Measurements from ENCODE around the gene BMP6. TPM values are rescaled to one million over a fixed set of nuclear protein-coding genes. Genes with fewer than 3 reads are reported as not detected.

BMP6 gene
- polyA plus RNA-seq (2011; rRNA removed) (0.06 and 0.10 TPM in 2 replicates), polyA minus RNA-seq (2011; rRNA and poly(A)+ RNA removed) (0.10 and 0.14 TPM in 2 replicates)

- POLR2A ChIA-PET, result interaction anchor here (0.7 kb wide), 1 partner anchor 331 kb away, joined by 3 read pairs; no protein-coding TSS in a partner anchor
- DNase-seq (ENCODE audit: low read depth), result peak; percentile 27
- TF ChIP-seq CTCF (IDR thresholded peaks at IDR 0.05; ENCODE audit: insufficient read depth, low read depth, low read length), result no peak
- CTCF ChIA-PET, result interaction anchor here (0.6 to 5.4 kb wide), 5 partner anchors 110 to 334 kb away, joined by 3 to 38 read pairs (median 4); no protein-coding TSS in a partner anchor
- H3K36me3 ChIP-seq (ENCODE audit: control insufficient read depth, insufficient read depth, low read length), result no peaks in the 10 kb centered on the region
- peaks cover 19% of the 10 kb centered on the region for H3K27me3 ChIP-seq (ENCODE audit: control insufficient read depth, insufficient read depth, low read length)
- H3K4me3 ChIP-seq (ENCODE audit: low read depth, low read length), result peak within 1 kb of the TSS; percentile 53
Measured at GRCh38 chr6:7725849-7726415, at the start of gene BMP6. BMP6 (plus strand) TSS chr6:7726099; CDS start chr6:7726956, 857 bp downstream.

- no peak overlapping the region for H3K4me3 ChIP-seq (ENCODE audit: low read depth, low read length)
- no peaks in the 10 kb centered on the region for H3K27me3 ChIP-seq (ENCODE audit: control insufficient read depth, insufficient read depth, low read length)
- TF ChIP-seq CTCF (IDR thresholded peaks at IDR 0.05; ENCODE audit: insufficient read depth, low read depth, low read length), result no peak
- H3K36me3 ChIP-seq (ENCODE audit: control insufficient read depth, insufficient read depth, low read length), result no peaks in the 10 kb centered on the region
- no peak for DNase-seq (ENCODE audit: low read depth)
- CTCF ChIA-PET, result no interaction called here
- POLR2A ChIA-PET, result no interaction called here
Measured at GRCh38 chr6:7677229-7677628, 48.7 kb upstream of the BMP6 start.

GRCh38 chr6:7680393-7681075 lies 45.4 kb upstream of the BMP6 start:
- H3K36me3 ChIP-seq (ENCODE audit: control insufficient read depth, insufficient read depth, low read length), result no peaks in the 10 kb centered on the region
- no peak overlapping the region for H3K4me3 ChIP-seq (ENCODE audit: low read depth, low read length)
- ChIA-PET POLR2A (no interaction called here), CTCF (no interaction called here)
- peaks cover 2% of the 10 kb centered on the region; the same call in 1 of the 2 replicates for H3K27me3 ChIP-seq (ENCODE audit: control insufficient read depth, insufficient read depth, low read length)
- TF ChIP-seq CTCF (IDR thresholded peaks at IDR 0.05; ENCODE audit: insufficient read depth, low read depth, low read length), result no peak
- DNase-seq (ENCODE audit: low read depth), result no peak

- ChIA-PET CTCF (interaction anchor here (0.9 to 1.5 kb wide), 2 partner anchors 9 to 39 kb away, joined by 3 to 6 read pairs; no protein-coding TSS in a partner anchor), POLR2A (no interaction called here)
- Histone ChIP-seq H3K4me3 (ENCODE audit: low read depth, low read length) (no peak overlapping the region), H3K27me3 (ENCODE audit: control insufficient read depth, insufficient read depth, low read length) (peaks cover 2% of the 10 kb centered on the region; the same call in 1 of the 2 replicates), H3K36me3 (ENCODE audit: control insufficient read depth, insufficient read depth, low read length) (no peaks in the 10 kb centered on the region)
- no peak for TF ChIP-seq CTCF (IDR thresholded peaks at IDR 0.05; ENCODE audit: insufficient read depth, low read depth, low read length)
- no peak for DNase-seq (ENCODE audit: low read depth)
Measured at GRCh38 chr6:7681449-7681848, 44.5 kb upstream of the BMP6 start.

- CTCF ChIA-PET, result no interaction called here
Measured at GRCh38 chr6:7684076-7684475, 41.8 kb upstream of the BMP6 start.

More at GRCh38 chr6:7684076-7684475, 41.8 kb upstream of the BMP6 start:
- TF ChIP-seq CTCF (IDR thresholded peaks at IDR 0.05; ENCODE audit: insufficient read depth, low read depth, low read length), result no peak
- no peak overlapping the region for H3K4me3 ChIP-seq (ENCODE audit: low read depth, low read length)
- peaks cover 2% of the 10 kb centered on the region; the same call in 1 of the 2 replicates for H3K27me3 ChIP-seq (ENCODE audit: control insufficient read depth, insufficient read depth, low read length)
- POLR2A ChIA-PET, result no interaction called here
- no peak for DNase-seq (ENCODE audit: low read depth)
- no peaks in the 10 kb centered on the region for H3K36me3 ChIP-seq (ENCODE audit: control insufficient read depth, insufficient read depth, low read length)
